D721Med (cell line): ENCODE measurements around the gene OLFM1.

Experiments
- DNase-seq: peaks from one replicate; pipeline ENCODE4 v3.0.0; 2011; ENCODE audit warnings: low spot score; ENCODE audit not compliant: insufficient read length
- FAIRE-seq: peaks from 2 replicates; lab custom pipeline; 2011; peaks lifted over from hg19 to GRCh38; lab: Jason Lieb, UNC
- TF ChIP-seq, protein P1 (sequence below): IDR thresholded peaks from 2 replicates; pipeline ENCODE4 v1.5.1; 2012; ENCODE audit warnings: mild to moderate bottlenecking, control low read depth; ENCODE audit not compliant: insufficient read depth; ENCODE audit errors: missing control alignments

Gene OLFM1

GRCh38 chr9:135136991-135137832 lies 49.7 kb downstream of the OLFM1 start:
- no peak for DNase-seq
- TF ChIP-seq, protein P1, sequence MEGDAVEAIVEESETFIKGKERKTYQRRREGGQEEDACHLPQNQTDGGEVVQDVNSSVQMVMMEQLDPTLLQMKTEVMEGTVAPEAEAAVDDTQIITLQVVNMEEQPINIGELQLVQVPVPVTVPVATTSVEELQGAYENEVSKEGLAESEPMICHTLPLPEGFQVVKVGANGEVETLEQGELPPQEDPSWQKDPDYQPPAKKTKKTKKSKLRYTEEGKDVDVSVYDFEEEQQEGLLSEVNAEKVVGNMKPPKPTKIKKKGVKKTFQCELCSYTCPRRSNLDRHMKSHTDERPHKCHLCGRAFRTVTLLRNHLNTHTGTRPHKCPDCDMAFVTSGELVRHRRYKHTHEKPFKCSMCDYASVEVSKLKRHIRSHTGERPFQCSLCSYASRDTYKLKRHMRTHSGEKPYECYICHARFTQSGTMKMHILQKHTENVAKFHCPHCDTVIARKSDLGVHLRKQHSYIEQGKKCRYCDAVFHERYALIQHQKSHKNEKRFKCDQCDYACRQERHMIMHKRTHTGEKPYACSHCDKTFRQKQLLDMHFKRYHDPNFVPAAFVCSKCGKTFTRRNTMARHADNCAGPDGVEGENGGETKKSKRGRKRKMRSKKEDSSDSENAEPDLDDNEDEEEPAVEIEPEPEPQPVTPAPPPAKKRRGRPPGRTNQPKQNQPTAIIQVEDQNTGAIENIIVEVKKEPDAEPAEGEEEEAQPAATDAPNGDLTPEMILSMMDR, result no peak
- no peak for FAIRE-seq

- no peak for FAIRE-seq
- no peak for DNase-seq
- TF ChIP-seq, protein P1, result no peak
Observed at GRCh38 chr9:135138078-135138855, 50.8 kb downstream of the OLFM1 start.

- no peak for FAIRE-seq
- TF ChIP-seq, protein P1, result no peak
Observed at GRCh38 chr9:135139366-135139959, 52.0 kb downstream of the OLFM1 start.

GRCh38 chr9:135141183-135141774 lies 53.8 kb downstream of the OLFM1 start:
- DNase-seq, result no peak
- FAIRE-seq, result no peak
- TF ChIP-seq, protein P1, result no peak

More at GRCh38 chr9:135139366-135139959, 52.0 kb downstream of the OLFM1 start:
- DNase-seq, result no peak

DNA sequence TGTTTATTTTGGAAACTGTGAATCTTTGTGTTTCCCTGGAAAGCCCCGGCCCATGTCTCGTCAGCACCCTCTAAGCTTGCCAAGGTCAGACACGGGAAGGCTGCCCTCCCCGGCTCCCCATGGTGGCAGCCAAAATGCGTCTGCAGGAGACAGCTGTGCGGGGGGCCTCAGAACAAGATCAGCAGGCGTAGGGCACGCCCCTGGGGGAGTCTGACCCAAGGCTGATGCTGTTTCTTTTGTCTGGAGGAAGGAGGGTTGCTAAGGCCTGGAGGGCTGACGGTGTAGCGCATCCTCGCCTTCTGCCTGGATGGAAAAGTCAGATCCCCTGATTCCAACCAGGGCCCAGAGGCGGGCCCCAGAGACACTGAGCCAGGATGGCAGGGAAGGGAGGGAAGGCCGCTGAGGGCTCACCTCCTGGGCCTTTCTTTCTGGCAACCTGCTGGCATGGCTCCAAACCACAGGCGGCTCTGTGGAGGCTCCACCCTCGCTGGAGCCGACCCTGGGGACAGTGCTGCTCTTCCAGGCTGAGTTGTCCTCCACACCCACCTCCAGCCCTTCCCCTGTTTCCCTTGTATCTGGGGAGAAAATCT lies 57.2 kb downstream of the OLFM1 start:
- TF ChIP-seq, protein P1, result no peak
- FAIRE-seq, result no peak

DNA sequence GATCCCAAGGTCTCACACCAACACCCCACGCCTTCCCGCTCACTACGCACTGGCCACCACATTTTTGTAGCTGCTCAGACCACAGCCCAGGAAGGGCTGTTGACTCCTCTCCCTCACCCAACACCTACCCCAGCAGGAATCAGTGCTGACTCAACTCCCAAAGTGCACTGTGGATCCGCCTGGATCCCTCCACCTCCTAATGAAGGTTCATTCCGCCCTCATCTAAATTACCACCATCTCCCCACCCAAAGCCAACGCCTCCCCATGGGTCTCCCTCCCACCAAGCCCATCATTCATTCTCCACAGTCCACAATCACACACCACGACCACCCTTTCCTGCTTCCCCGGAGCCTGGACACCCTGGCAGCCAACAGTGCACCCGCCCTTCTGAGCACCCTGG lies 57.8 kb downstream of the OLFM1 start:
- DNase-seq (no peak), FAIRE-seq (no peak)
- TF ChIP-seq, protein P1, result no peak

More for the DNA sequence above, 57.2 kb downstream of the OLFM1 start:
- no peak for DNase-seq
